Nephron progenitor cell (in vitro differentiated cells): Measurements from ENCODE around the gene MIA3.

Experiments used
- DNase-seq: peaks from one replicate; pipeline ENCODE4 v3.0.0; 2021
- H3K27ac Mint-ChIP-seq: 2 replicates; pipeline ENCODE4 v1.8.0; 2021; ENCODE audit warnings: mild to moderate bottlenecking, moderate library complexity, mixed read lengths
- H3K27me3 Mint-ChIP-seq: 2 replicates; pipeline ENCODE4 v1.8.0; 2021; ENCODE audit warnings: mild to moderate bottlenecking, low read depth, mixed read lengths; ENCODE audit not compliant: poor library complexity
- H3K36me3 Mint-ChIP-seq: 2 replicates; pipeline ENCODE4 v1.8.0; 2021; ENCODE audit warnings: low read depth, mixed read lengths
- H3K4me1 Mint-ChIP-seq: 2 replicates; pipeline ENCODE4 v1.8.0; 2021; ENCODE audit warnings: mixed read lengths
- H3K4me3 Mint-ChIP-seq: 2 replicates; pipeline ENCODE4 v1.8.0; 2021; ENCODE audit warnings: mild to moderate bottlenecking, moderate library complexity, mixed read lengths
- H3K9me3 Mint-ChIP-seq: 2 replicates; pipeline ENCODE4 v1.8.0; 2021; ENCODE audit warnings: mild to moderate bottlenecking, moderate library complexity, mixed read lengths
- TF ChIP-seq, protein P1 (sequence below): fragments of 200-600 bp; sonication (generic); IDR thresholded peaks from 2 replicates; pipeline ENCODE4 v1.5.0; 2021; ENCODE audit warnings: antibody characterized with exemption

The MIA3 gene

DNA sequence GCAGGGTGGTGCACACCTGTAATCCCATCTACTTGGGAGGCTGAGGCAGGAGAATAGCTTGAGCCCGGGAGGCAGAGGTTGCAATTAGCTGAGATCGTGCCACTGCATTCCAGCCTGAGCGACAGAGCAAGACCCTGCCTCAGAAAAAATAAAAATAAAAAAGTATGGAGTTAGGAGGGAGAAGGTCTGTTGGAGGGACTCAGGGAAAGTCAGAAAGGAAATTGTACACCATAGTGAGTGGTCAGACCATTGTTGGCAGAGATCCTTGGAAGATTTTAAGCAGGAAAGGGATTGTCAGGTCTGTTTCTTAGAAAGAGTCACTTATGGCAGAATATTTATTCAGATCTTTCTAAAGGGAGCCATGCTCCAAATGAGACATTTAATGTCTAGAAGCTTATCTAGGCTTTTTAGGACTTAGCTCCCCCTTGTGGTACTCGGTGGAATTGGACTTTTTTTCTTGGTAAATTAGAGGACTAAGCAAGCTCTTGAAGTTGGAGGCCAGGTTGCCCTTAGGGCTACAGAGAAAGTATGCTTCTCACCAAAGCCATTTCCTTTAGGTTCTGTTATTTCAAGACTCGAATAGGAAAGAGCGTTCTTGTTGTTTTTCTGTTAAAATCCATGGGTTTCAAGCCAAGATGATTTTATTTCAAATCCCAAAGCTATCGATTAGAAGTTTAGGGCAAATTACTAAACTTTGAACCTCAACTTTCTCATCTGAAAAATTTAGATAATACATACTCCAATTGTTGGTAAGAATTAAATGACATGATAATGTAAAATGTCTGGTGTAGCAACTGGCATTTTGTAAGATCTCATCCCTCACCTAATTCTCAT, 16.5 kb downstream of the MIA3 start:
- no peak overlapping the region for H3K27ac Mint-ChIP-seq
- peaks cover 48% of the 10 kb centered on the region for H3K36me3 Mint-ChIP-seq
- DNase-seq: peak; percentile 64
- no peaks in the 10 kb centered on the region for H3K27me3 Mint-ChIP-seq
- no peak overlapping the region for H3K4me3 Mint-ChIP-seq
- TF ChIP-seq, protein P1, sequence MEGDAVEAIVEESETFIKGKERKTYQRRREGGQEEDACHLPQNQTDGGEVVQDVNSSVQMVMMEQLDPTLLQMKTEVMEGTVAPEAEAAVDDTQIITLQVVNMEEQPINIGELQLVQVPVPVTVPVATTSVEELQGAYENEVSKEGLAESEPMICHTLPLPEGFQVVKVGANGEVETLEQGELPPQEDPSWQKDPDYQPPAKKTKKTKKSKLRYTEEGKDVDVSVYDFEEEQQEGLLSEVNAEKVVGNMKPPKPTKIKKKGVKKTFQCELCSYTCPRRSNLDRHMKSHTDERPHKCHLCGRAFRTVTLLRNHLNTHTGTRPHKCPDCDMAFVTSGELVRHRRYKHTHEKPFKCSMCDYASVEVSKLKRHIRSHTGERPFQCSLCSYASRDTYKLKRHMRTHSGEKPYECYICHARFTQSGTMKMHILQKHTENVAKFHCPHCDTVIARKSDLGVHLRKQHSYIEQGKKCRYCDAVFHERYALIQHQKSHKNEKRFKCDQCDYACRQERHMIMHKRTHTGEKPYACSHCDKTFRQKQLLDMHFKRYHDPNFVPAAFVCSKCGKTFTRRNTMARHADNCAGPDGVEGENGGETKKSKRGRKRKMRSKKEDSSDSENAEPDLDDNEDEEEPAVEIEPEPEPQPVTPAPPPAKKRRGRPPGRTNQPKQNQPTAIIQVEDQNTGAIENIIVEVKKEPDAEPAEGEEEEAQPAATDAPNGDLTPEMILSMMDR: peak; percentile 88
- no peaks in the 10 kb centered on the region for H3K4me1 Mint-ChIP-seq
- H3K9me3 Mint-ChIP-seq: no peaks in the 10 kb centered on the region

DNA sequence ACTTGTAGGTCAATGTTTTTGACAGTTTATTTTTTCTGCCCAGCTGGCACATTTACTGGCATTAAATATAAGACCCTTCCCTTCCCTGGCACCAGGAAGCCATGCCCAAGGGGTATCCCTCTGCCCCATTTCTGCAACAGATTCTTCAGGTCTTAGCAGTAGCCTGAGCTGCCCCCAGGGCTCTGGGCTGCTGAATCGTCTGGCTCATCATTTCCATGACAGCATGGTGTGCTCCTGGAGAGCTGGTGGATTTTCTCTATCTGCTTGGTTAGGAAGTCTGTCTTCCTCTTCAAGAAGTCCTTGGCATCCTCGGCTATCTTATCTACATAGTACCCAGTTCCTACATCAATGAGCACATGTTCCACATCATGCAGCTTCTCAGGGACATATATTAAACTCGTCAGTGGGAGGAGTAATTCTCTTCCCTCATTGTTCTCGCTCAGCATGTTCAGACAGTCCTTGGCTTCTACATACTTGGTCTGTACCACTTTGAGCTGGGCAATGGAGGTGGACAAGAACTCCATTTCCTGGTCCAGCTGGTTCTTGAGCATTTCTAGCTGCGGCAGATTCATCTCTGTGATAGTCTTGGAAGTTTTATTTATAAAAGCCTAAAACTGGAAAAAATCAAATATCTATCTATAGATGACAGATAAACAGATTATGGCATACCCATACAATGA, 23.5 kb downstream of the MIA3 start:
- no peak for DNase-seq
- Mint-ChIP-seq H3K27ac (no peak overlapping the region), H3K9me3 (no peaks in the 10 kb centered on the region), H3K4me1 (peaks cover 25% of the 10 kb centered on the region), H3K4me3 (no peak overlapping the region), H3K36me3 (peaks cover 37% of the 10 kb centered on the region), H3K27me3 (no peaks in the 10 kb centered on the region)
- TF ChIP-seq, protein P1: no peak

DNA sequence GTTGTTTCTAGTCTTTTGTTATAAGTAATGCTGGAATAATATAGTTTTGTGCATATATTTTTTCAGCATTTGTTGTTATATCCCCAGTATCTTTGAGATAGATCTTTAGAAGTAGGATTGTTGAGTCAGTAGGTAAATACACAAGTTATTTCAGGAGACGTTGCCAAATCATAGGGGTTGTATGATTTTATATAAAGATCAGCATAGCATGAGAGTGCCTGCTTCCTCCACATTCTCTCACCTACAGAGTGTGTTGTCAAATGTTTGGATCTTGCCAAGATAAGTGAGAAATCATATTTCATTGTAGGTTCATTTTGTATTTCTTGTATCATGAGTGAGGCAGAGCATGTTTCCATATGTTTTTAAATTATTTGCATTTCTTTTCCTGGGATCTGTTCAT, 24.6 kb downstream of the MIA3 start:
- H3K27me3 Mint-ChIP-seq: no peaks in the 10 kb centered on the region
- no peak overlapping the region for H3K27ac Mint-ChIP-seq
- no peaks in the 10 kb centered on the region for H3K9me3 Mint-ChIP-seq
- H3K36me3 Mint-ChIP-seq: peaks cover 29% of the 10 kb centered on the region
- peak overlapping the region; percentile 99 for H3K4me3 Mint-ChIP-seq
- peaks cover 25% of the 10 kb centered on the region for H3K4me1 Mint-ChIP-seq
- TF ChIP-seq, protein P1: no peak
- no peak for DNase-seq

DNA sequence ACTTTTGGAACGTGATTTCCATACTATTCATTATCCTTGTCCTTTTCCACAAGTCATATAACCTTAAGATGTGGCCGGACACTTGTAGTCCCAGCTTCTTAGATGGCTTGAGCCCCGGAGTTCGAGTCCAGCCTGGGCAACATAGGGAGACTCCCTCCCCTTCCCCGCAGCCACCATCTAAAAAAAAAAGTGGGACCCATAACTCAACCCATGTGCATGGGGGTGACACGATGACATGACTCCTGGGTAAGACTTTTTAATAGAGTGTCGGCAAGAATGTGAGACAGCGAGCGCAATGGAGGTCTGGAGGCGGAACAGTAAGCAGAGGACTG, 25.7 kb downstream of the MIA3 start:
- Mint-ChIP-seq H3K27me3 (no peaks in the 10 kb centered on the region), H3K36me3 (peaks cover 21% of the 10 kb centered on the region), H3K27ac (peak overlapping the region; percentile 99), H3K9me3 (no peaks in the 10 kb centered on the region), H3K4me3 (peak overlapping the region; percentile 99), H3K4me1 (peaks cover 25% of the 10 kb centered on the region)
- no peak for DNase-seq
- TF ChIP-seq, protein P1: no peak

DNA sequence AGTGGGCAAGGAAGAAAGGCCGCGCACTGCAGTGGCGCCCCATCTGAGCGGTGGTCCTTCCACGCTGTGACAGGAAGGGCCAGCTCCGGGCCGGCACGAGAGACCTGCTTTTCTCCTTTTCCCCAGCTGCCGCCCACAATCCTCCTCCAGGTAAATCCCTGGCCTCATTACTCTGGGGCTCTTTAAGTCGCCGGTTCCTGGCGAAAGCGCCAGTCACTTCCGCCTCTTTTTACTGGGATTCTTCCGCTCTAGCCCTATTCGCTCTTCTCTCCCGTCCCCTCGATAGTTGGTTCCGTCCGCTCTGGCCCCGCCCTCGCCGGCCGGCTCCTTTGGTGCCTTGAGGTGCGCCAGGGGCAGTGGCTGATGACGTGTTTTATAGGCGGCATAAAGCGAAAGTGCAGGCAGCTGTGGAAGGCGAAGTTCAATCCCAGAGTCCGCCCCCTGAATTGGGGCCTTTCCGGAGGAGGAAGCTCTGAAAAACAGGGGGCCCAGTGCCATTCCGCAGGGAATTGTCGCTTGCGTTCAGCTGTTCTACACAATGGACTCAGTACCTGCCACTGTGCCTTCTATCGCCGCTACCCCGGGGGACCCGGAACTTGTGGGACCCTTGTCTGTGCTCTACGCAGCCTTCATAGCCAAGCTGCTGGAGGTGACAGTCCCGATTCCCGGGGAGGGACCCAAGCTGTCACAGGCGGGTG, 26.2 kb downstream of the MIA3 start:
- peak overlapping the region; percentile 99 for H3K4me3 Mint-ChIP-seq
- H3K27ac Mint-ChIP-seq: peak overlapping the region; percentile 99
- H3K27me3 Mint-ChIP-seq: no peaks in the 10 kb centered on the region
- DNase-seq: peak; percentile 96
- peaks cover 25% of the 10 kb centered on the region for H3K4me1 Mint-ChIP-seq
- no peaks in the 10 kb centered on the region for H3K9me3 Mint-ChIP-seq
- TF ChIP-seq, protein P1: no peak
- H3K36me3 Mint-ChIP-seq: peaks cover 21% of the 10 kb centered on the region
